Activated CD8-positive, alpha-beta T cell treated with anti-CD3 and anti-CD28 coated beads, Interleukin-2, amount 10 ng/mL, durations not matched to agents 7 days and 5 days (primary cell): Measurements from ENCODE around the gene RAI1. TPM values are rescaled to one million over a fixed set of nuclear protein-coding genes. Genes with fewer than 3 reads are reported as not detected.
"Not testable (repeated sequence)": the region's sequence is repeated elsewhere in the genome, so short reads cannot be mapped to it uniquely, and the experiment has no call there.

Experiments
- ATAC-seq: fragments of 150-1000 bp; cut with Tn5 transposase; one replicate; pipeline ENCODE4 v1.10.0; 2021; ENCODE audit warnings: moderate library complexity
- CTCF ChIA-PET: fragments of 350-600 bp; sonication (Branson Sonifier 250); formaldehyde crosslinking; loops from one replicate; lab custom pipeline; 2021; ENCODE audit warnings: antibody characterized with exemption; lab: Charles Lee
- POLR2A ChIA-PET: fragments of 350-600 bp; sonication (Branson Sonifier 250); formaldehyde crosslinking; loops from one replicate; lab custom pipeline; 2021; ENCODE audit warnings: antibody characterized with exemption; lab: Charles Lee
- DNase-seq: peaks from one replicate; pipeline ENCODE4 v3.0.0-alpha.2; 2020
- H3K27ac Mint-ChIP-seq: one replicate; pipeline ENCODE4 v1.8.0; 2021; ENCODE audit warnings: mild to moderate bottlenecking, mixed read lengths
- H3K27me3 Mint-ChIP-seq: one replicate; pipeline ENCODE4 v1.8.0; 2021; ENCODE audit warnings: low read depth, mixed read lengths
- H3K36me3 Mint-ChIP-seq: one replicate; pipeline ENCODE4 v1.8.0; 2021; ENCODE audit warnings: low read depth, mixed read lengths
- H3K4me1 Mint-ChIP-seq: one replicate; pipeline ENCODE4 v1.8.0; 2021; ENCODE audit warnings: low read depth, mixed read lengths
- H3K4me3 Mint-ChIP-seq: one replicate; pipeline ENCODE4 v1.8.0; 2021; ENCODE audit warnings: mild to moderate bottlenecking, mixed read lengths
- H3K9me3 Mint-ChIP-seq: one replicate; pipeline ENCODE4 v1.8.0; 2022; ENCODE audit warnings: mixed read lengths; ENCODE audit not compliant: insufficient read depth
- total RNA-seq, 2 experiments: library from RNA; stranded (reverse); gene quantifications; one replicate each; pipeline ENCODE4 v1.2.3, GENCODE V29; 2021

The RAI1 gene
- total RNA-seq, 2 experiments from 2014 or later, result 24.4 to 24.6 TPM

DNA sequence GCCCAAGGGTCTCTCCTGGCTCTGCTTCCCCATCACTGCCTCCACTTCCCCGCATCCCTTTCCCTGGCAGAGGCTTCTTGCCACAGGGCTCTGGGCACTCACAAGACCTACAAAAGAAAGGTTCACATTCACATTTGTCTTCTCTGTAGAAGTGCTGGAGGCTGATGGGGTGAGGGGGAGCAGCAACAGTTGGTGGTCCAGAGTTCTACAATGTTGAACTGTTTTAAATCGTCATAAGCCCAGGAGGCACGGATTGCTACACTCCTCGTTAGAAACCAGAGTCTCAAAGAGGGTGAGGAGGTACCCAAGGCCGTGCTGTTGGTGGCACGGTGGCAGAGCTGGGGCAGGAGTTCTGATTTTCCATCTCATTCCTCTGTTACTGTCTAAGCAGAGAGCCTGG lies 5.8 kb upstream of the RAI1 start:
- ChIA-PET CTCF (interaction anchor here (1.0 to 1.2 kb wide), 2 partner anchors 54 to 244 kb away, joined by 3 to 5 read pairs; no protein-coding TSS in a partner anchor), POLR2A (no interaction called here)
- Mint-ChIP-seq H3K9me3 (no peaks in the 10 kb centered on the region), H3K36me3 (no peaks in the 10 kb centered on the region), H3K27me3 (peaks cover 20% of the 10 kb centered on the region), H3K4me3 (no peak overlapping the region), H3K27ac (no peak overlapping the region), H3K4me1 (peaks cover 55% of the 10 kb centered on the region)
- ATAC-seq (no peak), DNase-seq (no peak)

DNA sequence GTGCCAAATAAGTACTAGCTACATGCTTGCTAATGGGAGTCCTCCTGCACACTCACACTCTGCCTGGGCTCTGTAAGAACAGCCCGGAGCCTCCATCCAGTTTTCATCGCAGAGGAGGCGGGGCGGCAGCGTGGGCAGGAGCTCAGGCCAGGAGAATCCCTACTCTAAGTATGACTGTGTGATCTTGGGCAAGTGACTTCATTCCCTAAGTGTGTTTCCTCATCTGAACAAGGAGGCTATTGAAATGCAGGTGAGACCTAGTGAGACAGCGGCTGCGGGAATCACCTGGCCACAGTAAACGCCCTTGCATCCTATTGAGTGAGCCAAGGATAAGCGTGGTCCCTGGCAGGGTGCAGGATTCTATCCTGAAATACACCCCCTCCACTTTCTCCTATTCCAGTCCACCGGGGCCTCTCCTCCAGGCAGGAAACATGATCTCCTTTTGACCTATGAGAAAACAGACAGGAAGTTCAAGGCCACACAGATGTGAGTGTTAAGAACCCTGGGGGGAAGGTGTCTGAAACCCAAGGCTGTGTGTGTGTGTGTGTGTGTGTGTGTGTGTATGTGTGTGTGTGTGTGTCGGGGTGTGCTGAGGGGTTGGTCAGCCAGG lies 5.2 kb upstream of the RAI1 start:
- Mint-ChIP-seq H3K4me1 (peaks cover 61% of the 10 kb centered on the region), H3K36me3 (no peaks in the 10 kb centered on the region), H3K27me3 (peaks cover 20% of the 10 kb centered on the region), H3K4me3 (no peak overlapping the region), H3K27ac (peak overlapping the region; percentile 17), H3K9me3 (no peaks in the 10 kb centered on the region)
- peak; percentile 34 for ATAC-seq
- peak; percentile 69 for DNase-seq
- ChIA-PET POLR2A (interaction anchor here (1.2 kb wide), 1 partner anchor 15 kb away, joined by 3 read pairs; no protein-coding TSS in a partner anchor), CTCF (interaction anchor here (1.0 to 1.2 kb wide), 2 partner anchors 53 to 243 kb away, joined by 3 to 5 read pairs; no protein-coding TSS in a partner anchor)

DNA sequence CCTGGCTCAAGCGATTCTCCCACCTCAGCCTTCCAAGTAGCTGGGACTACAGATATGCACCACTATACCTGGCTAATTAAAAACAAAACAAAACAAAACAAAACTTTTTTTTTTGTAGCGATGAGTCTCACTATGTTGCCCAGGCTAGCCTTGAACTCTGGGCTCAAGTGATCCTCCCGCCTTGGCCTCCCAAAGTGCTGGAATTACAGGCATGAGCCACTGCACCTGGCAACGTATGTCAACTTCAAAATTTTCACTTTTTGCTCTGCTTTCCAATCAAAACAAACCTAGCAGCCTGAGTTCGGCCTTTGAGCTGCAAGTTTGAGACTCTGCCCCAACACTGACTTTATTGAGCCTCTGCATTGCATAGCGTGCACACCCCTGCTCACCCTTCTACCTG lies 4.5 kb upstream of the RAI1 start:
- Mint-ChIP-seq H3K4me3 (peak overlapping the region; percentile 35), H3K4me1 (peaks cover 55% of the 10 kb centered on the region), H3K27me3 (peaks cover 18% of the 10 kb centered on the region), H3K27ac (no peak overlapping the region), H3K36me3 (no peaks in the 10 kb centered on the region), H3K9me3 (no peaks in the 10 kb centered on the region)
- POLR2A ChIA-PET, result interaction anchor here (1.2 kb wide), 1 partner anchor 14 kb away, joined by 3 read pairs; no protein-coding TSS in a partner anchor
- ATAC-seq (no peak), DNase-seq (no peak)
- CTCF ChIA-PET, result no interaction called here

DNA sequence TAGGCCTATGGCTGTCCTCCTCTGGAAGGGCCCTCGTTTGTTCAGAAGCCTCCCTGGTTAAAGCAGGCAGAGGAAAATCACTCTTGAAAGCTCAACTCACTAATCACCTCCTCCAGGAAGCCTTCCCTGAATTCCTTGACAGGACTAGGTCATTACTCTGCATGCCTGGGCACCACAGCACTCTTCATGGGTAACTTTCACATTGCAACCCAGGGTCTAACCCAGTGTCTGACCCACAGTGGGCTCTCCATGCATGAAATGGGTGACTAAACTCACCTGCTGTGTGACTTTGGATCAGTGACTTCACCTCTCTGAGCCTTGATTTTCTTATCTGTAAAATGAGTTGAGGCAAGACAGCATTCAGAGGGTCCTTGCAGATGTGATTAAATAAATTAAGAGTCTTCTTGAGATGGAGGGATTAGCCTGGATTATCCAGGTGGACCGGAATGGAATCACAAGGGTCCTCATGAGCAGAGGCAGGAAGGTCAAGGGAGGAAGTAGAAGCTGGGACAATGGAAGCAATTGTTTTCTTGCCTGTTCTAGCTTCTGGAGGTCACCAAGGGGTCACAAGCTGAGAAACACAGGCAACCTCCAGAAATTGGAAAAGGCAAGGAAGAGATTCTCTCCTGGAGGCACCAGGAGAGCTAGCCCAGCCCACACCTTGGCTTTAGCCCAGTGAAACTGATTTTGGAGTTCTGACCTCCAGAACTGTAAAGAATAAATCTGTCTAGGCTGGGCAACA lies 3.8 kb upstream of the RAI1 start:
- no peak for ATAC-seq
- CTCF ChIA-PET, result no interaction called here
- Mint-ChIP-seq H3K36me3 (no peaks in the 10 kb centered on the region), H3K27me3 (peaks cover 18% of the 10 kb centered on the region), H3K4me3 (no peak overlapping the region), H3K9me3 (no peaks in the 10 kb centered on the region), H3K27ac (no peak overlapping the region), H3K4me1 (peaks cover 50% of the 10 kb centered on the region)
- POLR2A ChIA-PET, result interaction anchor here (1.2 kb wide), 1 partner anchor 13 kb away, joined by 3 read pairs; no protein-coding TSS in a partner anchor
- DNase-seq, result no peak

DNA sequence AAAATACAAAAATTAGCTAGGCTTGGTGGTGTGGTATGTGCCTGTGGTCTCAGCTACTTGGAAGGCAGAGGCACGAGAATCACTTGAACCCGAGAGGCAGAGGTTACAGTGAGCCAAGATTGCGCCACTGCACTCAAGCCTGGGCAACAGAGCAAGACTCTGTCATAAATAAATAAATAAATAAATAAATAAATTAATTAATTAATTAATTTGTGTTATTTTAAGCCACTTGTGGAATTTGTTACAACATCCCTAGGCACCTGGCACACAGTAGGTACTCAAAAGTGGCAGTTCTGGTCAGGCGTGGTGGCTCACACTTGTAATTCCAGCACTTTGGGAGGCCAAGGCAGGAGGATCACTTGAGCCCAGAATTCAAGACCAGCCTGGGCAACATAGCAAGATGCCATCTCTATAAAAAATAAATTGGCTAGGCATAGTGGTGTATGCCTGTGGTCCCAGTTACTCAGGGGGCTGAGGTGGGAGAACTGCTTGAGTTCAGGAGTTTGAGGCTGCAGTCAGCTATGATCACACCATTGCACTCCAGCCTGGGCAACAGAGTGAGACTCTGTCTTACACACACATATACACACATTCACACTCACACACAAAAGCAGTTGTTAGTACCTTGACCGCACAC lies 3.1 kb upstream of the RAI1 start:
- Mint-ChIP-seq H3K27me3 (peaks cover 18% of the 10 kb centered on the region), H3K4me1 (peaks cover 44% of the 10 kb centered on the region)
- POLR2A ChIA-PET, ATAC-seq, H3K9me3 Mint-ChIP-seq, DNase-seq, H3K4me3 Mint-ChIP-seq, H3K36me3 Mint-ChIP-seq, H3K27ac Mint-ChIP-seq: not testable (repeated sequence)
- CTCF ChIA-PET, result interaction anchor here (1.0 to 2.8 kb wide), 2 partner anchors 158 to 241 kb away, joined by 3 to 11 read pairs; partner anchors contain the start of gene SREBF1

DNA sequence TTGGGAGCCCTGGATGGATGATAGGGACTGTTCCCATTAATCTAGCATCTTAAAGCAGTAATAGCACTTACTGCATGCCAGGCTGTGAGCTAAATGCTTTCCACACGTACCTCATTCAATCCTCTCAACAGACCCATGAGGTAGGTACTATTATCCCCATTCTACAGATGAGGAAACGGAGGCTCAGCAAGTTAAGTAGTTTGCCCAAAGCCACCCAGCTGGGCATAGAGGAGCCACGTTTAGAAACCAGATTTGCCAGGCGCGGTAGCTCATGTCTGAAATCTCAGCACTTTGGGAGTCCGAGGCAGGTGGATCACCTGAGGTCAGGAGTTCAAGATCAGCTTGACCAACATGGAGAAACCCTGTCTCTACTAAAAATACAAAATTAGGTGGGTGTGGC lies 2.0 kb upstream of the RAI1 start:
- Mint-ChIP-seq H3K36me3 (no peaks in the 10 kb centered on the region), H3K4me1 (peaks cover 48% of the 10 kb centered on the region), H3K9me3 (no peaks in the 10 kb centered on the region), H3K27me3 (peaks cover 11% of the 10 kb centered on the region), H3K4me3 (no peak overlapping the region), H3K27ac (no peak overlapping the region)
- ATAC-seq, result no peak
- ChIA-PET CTCF (interaction anchor here (0.9 to 2.8 kb wide), 13 partner anchors 14 to 356 kb away, joined by 3 to 16 read pairs (median 4); partner anchors contain the start of gene SREBF1), POLR2A (interaction anchor here (0.7 kb wide), 1 partner anchor 159 kb away, joined by 3 read pairs; no protein-coding TSS in a partner anchor)
- no peak for DNase-seq

DNA sequence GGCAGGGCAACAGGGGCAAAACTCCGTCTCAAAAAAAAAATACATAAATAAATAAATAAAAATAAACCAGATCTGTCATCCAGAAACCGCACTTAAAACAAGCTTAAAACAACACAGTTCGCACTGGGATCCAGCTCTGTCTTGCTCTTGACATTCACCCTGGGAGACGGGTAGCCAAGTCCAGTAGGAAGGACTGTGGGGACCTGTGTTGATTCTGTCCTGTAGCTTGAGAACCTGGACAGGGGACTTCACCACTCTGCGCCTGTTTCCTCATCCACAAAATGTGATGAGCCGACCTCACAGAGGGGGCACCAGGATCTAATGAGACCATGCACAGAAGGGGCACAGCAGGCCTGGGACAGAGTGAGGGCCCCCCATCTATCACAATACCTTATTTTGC lies 1.5 kb upstream of the RAI1 start:
- no peaks in the 10 kb centered on the region for H3K9me3 Mint-ChIP-seq
- ChIA-PET CTCF (interaction anchor here (0.9 to 2.8 kb wide), 17 partner anchors 11 to 359 kb away, joined by 3 to 16 read pairs (median 4); partner anchors contain the start of gene ATPAF2), POLR2A (interaction anchor here (0.7 kb wide), 1 partner anchor 158 kb away, joined by 3 read pairs; no protein-coding TSS in a partner anchor)
- ATAC-seq (no peak), DNase-seq (no peak)
- H3K36me3 Mint-ChIP-seq, result peaks cover 2% of the 10 kb centered on the region
- H3K27ac Mint-ChIP-seq, result no peak overlapping the region
- peaks cover 49% of the 10 kb centered on the region for H3K4me1 Mint-ChIP-seq
- peaks cover 11% of the 10 kb centered on the region for H3K27me3 Mint-ChIP-seq
- H3K4me3 Mint-ChIP-seq, result no peak overlapping the region

DNA sequence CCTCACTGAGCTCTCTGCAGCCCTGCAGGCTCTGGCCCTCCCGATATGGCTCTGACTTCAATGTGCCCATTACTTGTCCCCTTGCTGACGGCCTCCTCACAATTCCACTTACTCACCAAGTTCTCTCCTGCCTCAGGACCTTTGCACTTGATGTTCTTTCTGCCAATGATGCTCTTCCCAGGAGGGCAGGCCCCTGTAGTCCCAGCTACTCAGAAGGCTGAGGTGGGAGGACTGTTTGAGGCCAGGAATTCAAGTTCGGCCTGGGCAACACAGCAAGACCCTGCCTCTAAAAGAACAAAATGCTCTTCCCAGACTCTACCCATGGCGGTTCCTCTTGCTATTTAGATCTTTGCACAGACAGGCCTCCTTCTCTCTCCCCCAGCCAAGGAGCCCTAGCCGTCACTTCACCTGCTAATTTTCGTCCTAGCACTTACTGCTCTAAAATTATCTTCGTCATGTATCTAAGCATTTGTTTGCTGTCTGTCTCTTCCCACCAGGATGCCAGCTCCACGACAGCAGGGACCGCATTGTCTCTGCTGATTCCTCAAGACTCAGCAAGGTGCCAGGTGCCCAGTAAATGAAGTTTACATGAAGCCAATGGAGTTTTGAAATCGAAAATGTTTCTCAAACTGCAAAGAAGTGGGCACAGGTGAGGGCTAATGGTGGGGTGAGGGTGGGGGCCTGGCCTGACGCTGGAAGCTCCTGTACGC lies 626 bp upstream of the RAI1 start:
- H3K27ac Mint-ChIP-seq, result peak overlapping the region; percentile 47

DNA sequence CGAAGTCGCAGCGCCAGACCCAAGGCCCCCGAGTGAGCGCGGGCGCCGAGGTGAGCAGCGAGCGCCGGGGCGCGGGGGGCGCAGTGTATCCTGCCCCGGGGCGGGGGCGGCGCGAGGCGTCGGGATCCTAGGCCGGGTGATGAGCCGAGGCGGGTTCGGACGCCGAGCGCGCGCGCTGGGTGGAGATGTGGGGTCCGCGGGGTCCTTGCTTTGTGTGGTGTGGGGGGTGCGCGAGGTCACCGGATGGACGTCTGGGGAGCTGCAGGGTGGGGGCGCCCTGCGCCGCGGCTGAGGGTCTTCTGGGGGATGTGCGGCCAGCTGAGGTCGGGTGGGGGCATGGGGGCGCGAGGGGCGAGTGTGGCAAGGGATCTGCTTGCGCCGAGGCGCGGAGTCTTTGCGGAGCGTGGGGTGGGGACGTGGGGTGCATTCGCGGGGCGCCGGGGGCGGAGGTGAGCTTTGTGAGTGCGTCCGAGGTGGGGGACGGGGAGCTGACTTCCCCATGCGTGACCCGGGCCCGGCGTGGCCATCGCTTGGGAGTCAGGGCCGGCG lies 560 bp downstream of the RAI1 start:
- peaks cover 5% of the 10 kb centered on the region for H3K36me3 Mint-ChIP-seq
- H3K9me3 Mint-ChIP-seq, result no peaks in the 10 kb centered on the region
- ChIA-PET POLR2A (interaction anchor here (0.9 to 2.8 kb wide), 8 partner anchors 11 to 178 kb away, joined by 3 to 38 read pairs (median 4); partner anchors contain the start of gene SREBF1), CTCF (interaction anchor here (0.7 to 2.1 kb wide), 13 partner anchors 9 to 352 kb away, joined by 3 to 21 read pairs (median 4); no protein-coding TSS in a partner anchor)
- DNase-seq (peak; percentile 53), ATAC-seq (peak; percentile 47)
- peaks cover 8% of the 10 kb centered on the region for H3K27me3 Mint-ChIP-seq
- H3K4me1 Mint-ChIP-seq, result peaks cover 48% of the 10 kb centered on the region
- peak overlapping the region; percentile 87 for H3K4me3 Mint-ChIP-seq
- peak overlapping the region; percentile 92 for H3K27ac Mint-ChIP-seq

More for the DNA sequence above, 626 bp upstream of the RAI1 start:
- ChIA-PET CTCF (interaction anchor here (0.7 to 2.8 kb wide), 15 partner anchors 8 to 358 kb away, joined by 3 to 16 read pairs (median 4); partner anchors contain the start of gene ATPAF2), POLR2A (no interaction called here)
- Mint-ChIP-seq H3K4me3 (peak overlapping the region; percentile 40), H3K9me3 (no peaks in the 10 kb centered on the region), H3K4me1 (peaks cover 50% of the 10 kb centered on the region), H3K36me3 (peaks cover 5% of the 10 kb centered on the region), H3K27me3 (peaks cover 8% of the 10 kb centered on the region)
- ATAC-seq (no peak), DNase-seq (no peak)

DNA sequence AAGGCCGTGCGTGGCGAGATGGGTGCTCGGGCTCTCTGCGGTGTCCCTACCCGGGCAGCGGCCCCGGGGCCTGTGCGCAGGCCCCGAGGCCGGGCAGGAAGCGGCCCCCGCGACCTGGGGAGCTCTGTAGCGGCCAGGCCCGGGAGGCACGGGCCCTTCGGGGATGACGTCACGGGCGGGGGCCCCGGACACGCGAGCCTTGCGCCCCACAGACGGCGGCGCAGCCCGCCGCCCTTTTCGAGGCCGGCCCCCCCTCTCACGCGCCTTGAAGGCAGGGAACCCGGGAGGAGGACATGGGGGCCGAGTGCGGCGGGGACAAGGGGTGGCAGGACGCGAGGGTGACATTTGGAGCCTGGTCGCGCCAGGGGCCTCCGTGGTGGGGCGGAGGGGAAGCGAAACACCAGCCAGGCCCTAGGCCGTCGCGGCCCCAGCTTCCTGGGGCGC lies 1.1 kb downstream of the RAI1 start:
- Mint-ChIP-seq H3K4me3 (peak overlapping the region; percentile 87), H3K4me1 (peaks cover 46% of the 10 kb centered on the region), H3K27me3 (peaks cover 8% of the 10 kb centered on the region), H3K36me3 (peaks cover 6% of the 10 kb centered on the region), H3K9me3 (no peaks in the 10 kb centered on the region), H3K27ac (peak overlapping the region; percentile 92)
- DNase-seq, result peak; percentile 68
- ChIA-PET CTCF (interaction anchor here (0.7 to 2.1 kb wide), 13 partner anchors 9 to 352 kb away, joined by 3 to 21 read pairs (median 4); no protein-coding TSS in a partner anchor), POLR2A (interaction anchor here (0.5 to 2.8 kb wide), 9 partner anchors 10 to 233 kb away, joined by 3 to 38 read pairs (median 4); partner anchors contain the start of gene SREBF1)
- peak; percentile 54 for ATAC-seq
